Stimulated activated CD4-positive, alpha-beta T cell treated with anti-CD3 and anti-CD28 coated beads, TNF-alpha, amount 100 ng/mL, for 1 hour (primary cell): ENCODE data around the gene GIT2.
"Not testable (repeated sequence)": the region's sequence is repeated elsewhere in the genome, so short reads cannot be mapped to it uniquely, and the experiment has no call there.

ENCODE experiments used
- DNase-seq, 3 donors: peaks; one replicate each; pipeline ENCODE4 v3.0.0-alpha.2; 2020; ENCODE audit warnings: low read depth in 3 of 3, low spot score in 1 of 3

Gene GIT2

DNA sequence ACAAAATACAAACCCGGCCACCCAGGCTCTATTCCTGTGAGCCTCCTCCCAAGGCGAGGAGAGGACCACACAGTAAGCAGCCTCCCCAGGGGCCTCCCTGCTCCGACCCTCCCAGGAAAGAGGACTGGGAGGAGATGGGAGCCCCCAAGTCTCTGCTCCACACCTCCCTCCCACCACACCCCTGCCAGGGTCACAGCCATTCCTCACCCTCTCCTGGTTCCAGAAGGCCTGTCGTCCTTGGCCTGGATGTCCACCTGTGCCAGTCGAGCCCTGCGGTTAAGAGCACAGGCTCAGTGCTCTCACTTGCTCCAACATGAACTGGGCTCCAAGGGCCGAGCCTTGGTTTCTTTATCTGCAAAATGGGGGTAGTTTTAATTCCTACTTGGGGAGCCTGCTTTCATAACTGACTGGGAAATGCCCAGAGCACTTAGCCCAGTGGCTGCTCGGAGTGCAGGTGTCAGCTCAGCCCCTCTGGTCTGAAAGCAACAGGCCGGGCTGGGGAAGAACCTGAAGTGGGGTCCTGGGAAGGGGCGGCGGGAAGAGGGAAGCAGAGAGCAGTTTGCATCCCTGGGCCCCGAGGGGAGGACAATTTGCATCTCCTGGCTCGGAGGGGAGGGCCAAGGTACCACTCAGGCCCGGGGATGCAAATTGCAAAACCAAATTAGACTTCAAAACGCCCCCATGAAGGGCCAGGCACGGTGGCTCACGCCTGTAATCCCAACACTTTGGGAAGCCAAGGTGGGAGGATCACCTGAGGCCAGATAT, 72.5 kb downstream of the GIT2 start:
- DNase-seq = no peak

DNA sequence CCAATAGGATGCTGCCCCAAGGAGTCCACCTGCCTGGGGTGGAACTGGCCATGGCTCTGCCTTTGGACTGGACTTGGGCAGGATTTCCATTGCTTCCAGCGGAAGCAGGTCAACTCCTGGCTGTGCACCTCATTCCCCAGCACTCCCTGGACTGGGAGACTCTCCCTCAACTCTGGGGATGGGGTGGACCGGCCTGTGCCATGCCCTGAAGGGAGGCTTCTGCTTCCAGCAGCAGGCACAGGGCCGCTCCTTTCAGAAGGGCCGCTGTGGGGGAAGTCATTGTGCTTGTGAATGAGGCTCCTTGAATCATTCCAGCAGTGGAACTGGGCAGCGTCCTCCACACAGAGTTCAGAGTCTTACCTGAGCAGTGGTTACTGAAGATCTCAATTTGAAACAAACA, 73.1 kb downstream of the GIT2 start:
- no peak for DNase-seq

- DNase-seq = no peak
Observed at GRCh38 chr12:109921982-109922381, 74.2 kb downstream of the GIT2 start.

DNA sequence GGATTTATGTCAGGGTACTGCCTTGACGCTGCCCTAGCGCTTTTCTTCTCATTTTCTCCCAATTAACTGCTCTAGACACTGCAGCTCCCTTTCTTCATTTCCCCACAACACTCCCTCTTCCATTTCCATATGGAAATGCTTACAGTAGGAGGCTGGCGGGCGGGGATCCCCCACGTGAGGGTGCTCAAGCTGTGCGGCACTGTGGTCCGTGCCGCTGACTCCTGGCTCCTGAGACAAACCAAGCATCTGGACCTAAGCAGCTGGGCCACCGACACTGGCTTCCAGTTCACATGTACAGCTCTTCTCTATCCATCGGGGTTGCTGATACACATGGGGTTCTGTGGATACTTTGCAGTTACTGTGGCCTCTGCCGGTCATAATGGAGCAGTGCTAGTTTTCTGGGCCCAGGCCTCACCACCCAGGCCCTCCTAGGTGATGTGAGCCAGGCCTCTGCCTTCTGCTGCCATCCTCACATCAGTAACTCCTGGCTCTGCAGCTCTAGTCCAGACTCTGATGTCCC, 75.8 kb downstream of the GIT2 start:
- DNase-seq = no peak

DNA sequence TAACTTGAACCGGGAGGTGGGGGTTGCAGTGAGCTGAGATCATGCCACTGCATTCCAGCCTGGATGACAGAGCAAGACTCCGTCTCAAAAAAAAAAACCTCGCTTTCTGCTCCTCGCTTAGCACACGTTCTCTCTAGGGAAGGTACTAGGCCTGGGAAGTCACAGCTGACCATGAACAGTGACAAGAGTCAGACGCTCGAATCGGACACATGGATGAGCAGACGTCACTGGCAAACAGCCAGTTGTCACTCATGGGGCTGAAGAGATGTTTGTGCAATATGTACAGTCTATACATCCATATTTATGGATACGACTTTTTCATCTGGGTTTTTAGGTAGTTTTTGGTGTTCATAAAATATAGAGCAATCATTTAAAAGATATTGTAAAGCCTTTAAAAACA, 76.7 kb downstream of the GIT2 start:
- no peak for DNase-seq

DNA sequence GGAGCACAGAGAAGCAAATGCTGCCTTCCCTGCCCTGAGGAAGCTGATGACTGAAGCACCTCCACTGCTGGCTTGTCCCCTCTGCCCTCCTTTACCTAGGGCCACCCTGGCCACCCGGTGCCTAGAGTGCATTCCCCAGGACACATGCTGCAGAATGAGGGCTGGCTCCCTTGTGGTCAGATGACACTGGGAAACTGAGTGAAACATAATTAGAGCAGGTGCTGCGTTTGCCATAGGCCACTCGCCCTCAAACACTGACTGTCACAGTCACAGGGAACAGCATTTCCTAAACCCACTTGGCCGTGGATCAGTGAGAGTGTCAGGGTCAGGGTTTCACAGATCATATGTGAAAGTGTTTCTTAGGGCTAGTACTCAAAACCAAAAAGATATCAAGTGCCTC, 80.1 kb downstream of the GIT2 start:
- no peak for DNase-seq

DNA sequence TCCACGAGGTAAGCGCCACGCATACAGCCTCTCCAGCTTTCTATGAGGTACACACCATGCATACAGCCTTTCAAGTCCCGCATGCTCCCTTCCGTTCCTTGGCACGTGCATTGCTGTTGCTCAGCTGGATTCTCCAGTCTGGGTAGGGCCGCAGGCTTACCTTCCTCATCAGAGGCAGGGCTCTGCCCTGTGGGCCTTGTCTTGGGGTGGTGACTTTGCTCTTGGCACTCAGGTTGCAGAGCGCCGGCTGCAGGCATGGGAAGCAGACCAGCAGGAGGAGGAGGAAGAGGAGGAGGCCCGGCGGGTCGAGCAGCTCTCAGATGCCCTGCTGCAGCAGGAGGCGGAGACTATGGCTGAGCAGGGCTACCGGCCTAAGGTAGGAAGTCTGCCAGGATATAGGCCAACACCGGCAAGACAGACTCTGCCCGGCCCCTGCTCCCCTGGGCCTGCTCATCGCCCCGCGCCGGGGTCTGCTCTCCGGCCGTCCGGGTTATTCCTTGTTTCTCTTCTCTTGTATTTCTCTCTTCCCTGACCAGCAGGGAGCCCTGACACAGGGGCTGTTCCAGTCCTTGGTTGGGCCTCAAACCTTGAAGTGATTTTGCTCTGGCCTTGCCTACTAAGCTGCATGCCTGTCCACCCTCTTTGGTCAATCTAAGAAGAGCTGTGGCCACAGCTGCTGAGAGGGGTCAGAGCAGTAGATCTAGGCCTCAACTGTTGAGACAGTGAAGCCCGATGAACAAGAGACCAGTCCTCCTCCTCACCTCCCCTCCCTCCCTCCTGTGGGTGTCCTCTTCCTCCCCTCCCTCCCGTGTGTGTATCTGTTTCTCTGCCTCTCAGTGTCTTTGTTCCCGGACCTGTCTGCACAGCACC, 80.8 kb downstream of the GIT2 start:
- no peak for DNase-seq

DNA sequence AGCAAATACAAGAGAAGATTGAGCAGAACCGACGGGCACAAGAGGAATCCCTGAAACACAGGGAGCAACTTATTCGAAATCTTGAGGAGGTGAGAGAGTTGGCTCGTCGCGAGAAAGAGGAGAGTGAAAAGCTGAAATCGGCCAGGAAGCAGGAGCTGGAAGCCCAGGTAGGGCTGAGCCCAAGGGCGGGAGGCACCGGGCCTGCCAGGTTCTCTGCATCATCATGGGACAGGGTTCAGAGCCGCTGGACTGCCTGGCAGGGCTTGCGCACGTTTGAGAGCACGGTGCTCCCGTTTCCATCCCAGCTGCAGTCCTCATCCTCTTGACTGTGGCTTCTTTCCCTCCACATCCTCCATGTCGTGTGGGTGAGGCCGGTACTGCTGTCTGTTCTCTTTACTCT, 81.7 kb downstream of the GIT2 start:
- DNase-seq = no peak

DNA sequence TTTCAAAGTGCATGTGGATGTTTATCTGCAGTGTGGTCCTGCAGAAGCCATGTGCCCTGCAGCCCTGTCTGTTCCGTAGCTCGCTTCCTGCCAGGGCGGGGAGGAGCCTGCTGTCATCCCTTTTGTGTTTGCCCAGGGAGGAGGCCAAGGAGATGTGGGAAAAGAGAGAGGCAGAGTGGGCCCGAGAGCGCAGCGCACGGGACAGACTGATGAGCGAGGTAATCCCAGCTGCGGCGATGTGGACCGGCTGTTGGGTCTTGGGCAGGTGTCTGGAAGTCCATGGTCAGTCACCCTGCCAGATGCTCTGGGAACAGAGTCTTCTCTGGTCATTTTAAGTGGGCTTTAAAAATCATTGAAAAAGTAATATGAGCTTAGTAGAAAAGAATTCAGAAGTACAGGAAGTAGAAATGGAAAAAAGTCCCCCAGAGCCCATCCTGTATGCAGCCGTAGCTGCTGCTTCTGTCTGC, 83.3 kb downstream of the GIT2 start:
- DNase-seq = no peak

DNA sequence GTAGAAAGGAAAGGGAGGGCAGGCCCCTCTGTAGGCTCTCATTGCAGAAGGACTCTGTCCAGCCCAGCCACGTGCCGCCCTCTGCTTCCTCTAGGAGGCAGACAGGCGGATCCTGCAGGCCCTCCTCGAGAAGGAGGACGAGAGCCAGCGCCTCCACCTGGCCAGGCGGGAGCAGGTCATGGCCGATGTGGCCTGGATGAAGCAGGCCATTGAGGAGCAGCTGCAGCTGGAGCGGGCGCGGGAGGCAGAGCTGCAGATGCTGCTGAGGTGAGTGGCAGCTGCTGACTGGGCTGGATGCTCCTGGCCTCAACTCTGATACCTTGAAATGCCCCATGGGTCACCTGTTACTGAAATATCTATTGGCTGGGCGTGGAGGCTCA, 85.2 kb downstream of the GIT2 start:
- DNase-seq = no peak

GRCh38 chr12:109910254-109910968, 85.8 kb downstream of the GIT2 start:
- no peak for DNase-seq

DNA sequence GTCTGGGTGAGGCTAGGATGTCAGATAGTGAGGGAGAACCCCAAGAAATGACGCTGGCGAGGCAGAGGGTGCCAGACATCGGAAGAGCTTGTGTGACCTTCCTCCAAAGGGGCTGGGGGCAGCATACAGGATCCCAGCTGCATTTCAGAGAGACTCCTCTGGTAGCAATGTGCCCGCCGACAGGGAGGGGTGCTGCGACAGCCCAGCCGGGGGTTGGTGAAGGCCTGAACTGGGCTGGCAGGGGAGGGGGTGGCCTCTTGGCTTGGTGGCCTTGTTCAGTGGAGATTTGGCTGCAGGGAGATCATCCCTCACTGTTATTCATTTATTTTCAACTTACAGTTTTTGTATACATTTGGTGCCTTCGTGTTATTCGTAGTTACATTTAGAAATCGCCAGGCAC, 90.9 kb downstream of the GIT2 start:
- no peak for DNase-seq

DNA sequence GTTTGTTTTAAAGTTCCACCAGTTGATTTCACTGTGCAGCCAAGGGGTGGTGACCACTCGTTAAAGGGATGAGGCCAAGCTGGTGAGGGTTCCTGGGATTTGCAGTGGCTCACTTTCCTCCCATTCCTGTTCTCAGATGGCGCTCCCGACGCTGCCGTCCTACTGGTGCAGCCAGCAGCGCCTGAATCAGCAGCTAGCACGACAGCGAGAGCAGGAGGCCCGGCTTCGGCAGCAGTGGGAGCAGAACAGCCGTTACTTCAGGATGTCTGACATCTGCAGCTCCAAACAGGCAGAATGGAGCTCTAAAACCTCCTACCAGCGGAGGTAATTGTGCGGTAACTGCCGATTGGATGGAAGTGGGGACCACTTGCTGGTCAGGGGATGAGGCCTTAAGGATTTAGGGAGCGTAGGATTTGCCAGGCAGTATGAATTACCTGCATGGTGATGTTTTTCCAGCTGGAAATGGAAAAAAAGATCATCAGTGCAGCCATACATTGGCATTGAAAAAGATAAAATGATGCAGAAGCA, 93.2 kb downstream of the GIT2 start:
- no peak for DNase-seq

GRCh38 chr12:109900752-109901580, 95.2 kb downstream of the GIT2 start:
- no peak for DNase-seq

- peak; percentile 35 to 61 (median 36) for DNase-seq
Observed at GRCh38 chr12:109899783-109900751, 96.1 kb downstream of the GIT2 start, which contains the start of gene TCHP. TCHP (plus strand) TSS chr12:109900274; CDS start chr12:109903027, 2,753 bp downstream.

DNA sequence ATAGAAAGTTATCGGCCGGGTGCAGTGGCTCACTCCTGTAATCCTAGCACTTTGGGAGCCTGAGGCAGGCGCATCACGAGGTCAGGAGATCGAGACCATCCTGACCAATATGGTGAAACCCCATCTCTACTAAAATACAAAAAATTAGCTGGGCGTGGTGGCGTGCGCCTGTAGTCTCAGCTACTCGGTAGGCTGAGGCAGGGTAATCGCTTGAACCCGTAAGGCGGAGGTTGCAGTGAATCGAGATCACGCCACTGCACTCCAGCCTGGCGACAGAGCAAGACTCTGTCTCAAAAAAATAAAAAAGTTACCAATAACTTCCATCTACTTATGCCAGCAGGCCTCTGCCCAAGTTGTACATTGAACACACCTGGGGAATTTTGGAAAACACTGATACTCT, 96.8 kb downstream of the GIT2 start:
- DNase-seq = not testable (repeated sequence)

GRCh38 chr12:109897029-109897428, 99.1 kb downstream of the GIT2 start:
- DNase-seq = no peak

- no peak for DNase-seq
Observed at GRCh38 chr12:109896188-109896587, 100.0 kb downstream of the GIT2 start.

DNA sequence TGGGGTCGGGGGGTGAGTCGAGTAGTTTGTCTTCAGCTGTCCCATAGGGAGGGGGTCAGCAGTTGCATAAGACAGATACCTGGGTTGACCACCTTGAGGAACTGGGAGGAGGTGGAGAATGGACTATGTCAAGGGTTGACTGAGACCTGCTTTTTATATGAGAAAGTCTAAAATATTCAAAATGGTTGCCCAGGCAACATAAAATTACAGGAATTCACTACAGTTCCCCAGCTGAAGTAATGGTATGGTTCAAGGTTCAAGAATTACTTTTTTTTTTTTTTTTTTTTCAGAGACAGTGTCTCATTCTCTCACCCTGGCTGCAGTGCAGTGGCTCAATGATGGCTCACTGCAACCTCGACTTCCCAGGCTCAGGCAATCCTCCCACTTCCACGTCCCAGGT, 101.2 kb downstream of the GIT2 start:
- DNase-seq = no peak
